Dermis lymphatic vessel endothelial cell (primary cell): ENCODE measurements around the gene IST1. TPM values are rescaled to one million over a fixed set of nuclear protein-coding genes. Genes with fewer than 3 reads are reported as not detected.

Experiments
- total RNA-seq: library from RNA; depleted of rRNA; stranded (reverse); fragments of >200 nt; gene quantifications from 2 replicates; pipeline ENCODE4 v1.2.1, GENCODE V29; 2014

Gene IST1
- total RNA-seq: 151 and 189 TPM in 2 replicates

DNA sequence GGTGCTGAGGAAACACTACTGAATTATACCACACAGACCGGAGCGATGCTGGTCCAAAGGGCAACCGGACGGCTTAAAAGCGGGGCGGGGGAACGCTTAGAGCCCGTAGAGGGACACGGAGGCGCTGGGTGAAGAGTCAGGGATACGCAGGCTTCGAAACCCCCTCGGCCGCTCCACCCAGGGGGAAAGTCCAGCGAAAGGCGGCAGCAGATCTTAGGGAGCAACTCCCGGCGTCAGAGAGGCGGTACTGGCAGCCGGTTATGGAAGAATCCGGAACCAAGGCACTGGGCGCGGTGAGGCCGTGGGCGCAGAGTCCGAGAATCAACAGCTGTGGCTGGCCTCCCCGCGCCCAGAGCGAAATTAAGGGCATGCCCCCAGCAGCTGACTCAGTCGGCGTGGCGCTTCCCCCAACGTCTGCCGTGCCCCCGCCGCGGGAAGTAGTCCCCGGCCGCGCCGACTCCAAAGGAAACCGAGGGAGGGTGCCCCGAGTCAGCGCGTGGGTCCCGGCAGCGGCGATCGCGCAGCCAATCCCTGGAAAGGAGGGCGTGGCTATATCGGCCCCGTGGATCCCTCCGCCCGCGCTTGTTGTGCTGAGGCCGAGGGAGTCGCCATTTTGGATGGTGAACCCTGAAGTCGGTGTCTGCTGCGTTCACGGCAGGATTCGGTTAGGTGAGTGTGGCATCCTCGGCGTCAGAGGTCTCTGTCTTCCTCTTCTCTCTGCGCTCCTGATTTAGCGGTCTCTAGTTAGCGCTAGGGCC is at the start of gene IST1:
IST1 (plus strand) TSS at position 611 of the 758 bp plus-strand sequence. CDS start 20,110 bp downstream, outside the sequence.

DNA sequence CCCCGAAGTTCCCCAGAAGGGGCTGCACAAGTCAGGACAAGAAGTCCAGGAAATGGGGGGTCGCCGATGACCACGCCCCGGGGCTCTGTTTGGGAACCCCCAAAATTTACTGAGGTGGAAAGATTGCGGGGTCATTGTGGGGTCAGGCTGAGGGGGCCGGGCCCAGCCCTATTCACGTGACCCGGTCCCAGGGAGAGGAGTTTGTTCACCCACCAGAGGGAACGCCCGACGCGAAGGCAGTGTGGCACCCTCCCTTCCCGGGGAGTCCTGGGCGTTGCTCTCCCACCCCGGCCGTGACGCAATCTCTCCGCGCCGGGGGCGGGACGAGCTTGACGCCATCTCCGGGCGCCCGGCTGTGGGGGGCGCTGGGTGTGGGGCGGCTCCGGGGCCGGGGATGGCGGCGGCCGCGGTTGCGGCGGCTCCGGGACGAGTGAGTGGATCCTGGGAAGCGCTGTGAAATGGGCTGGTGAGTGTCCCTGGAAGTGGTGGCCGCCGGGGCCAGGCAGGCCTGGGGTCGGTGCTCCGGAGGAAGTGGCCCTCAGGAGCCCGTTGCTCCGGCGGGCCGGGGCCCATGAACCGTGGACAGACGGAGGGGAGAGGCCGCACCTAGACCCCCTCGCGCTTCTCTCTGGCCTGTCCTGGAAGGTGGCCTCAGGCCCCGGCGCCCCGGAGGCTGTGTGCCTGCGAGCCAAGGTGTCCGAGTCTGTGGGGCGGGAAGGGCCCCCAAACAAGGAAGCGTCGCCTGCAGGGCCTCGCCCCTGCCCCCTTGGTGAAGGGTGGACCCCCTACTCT is 49.5 kb upstream of the IST1 start, which contains the start of gene ATXN1L:
ATXN1L (plus strand) TSS at position 338 of the 792 bp plus-strand sequence. CDS start 3,765 bp downstream, outside the sequence.

DNA sequence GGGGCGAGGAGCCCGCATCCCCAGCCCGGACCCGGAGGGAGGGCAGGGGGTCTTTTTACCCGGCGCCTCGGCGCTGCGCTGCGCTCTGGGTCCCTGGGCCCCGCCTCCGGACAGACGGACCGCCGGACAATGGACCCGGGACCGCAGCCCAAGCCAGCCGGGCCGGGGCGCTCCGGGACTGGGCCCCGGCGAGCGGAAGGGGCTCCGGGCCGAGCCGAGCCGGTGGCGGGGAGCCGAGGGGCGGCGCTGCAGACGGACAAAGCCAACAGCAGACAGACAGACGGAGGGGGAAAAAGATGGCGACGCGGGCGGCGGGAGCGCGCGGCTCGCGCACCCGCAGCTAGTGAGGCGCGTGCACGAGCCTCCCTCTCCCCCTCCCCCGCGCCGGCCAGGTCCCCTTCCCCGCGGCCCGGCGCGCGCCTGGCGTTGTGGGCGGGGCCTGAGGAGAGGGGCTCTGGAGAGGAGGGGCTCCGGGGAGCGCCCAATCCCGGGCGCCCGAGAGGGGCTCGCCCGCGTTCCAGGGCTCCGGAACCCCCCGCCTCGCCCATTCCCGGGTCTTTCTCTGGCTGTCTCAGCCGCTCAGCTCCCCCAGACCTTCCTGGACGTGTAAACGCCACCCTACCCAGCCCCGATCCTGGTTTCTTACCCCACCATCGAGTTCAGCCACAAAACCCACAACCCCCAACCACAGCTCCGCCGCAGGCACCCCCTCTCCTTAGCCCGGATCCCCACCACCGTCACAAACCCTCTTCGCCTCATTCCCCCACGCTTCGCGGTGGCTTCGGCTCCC is 11.3 kb upstream of the IST1 start, which contains the start of gene ZNF821:
ZNF821 (minus strand) TSS at position 334 of the 790 bp plus-strand sequence. CDS start 4,236 bp downstream, outside the sequence.

Other genes starting within 250 kb of the IST1 start
- gene PHLPP2, start 170.8 kb upstream of the IST1 start, total RNA-seq: 5.9 and 6.1 TPM in 2 replicates
- 48.9 and 54.7 TPM in 2 replicates for gene AP1G1, start 86.7 kb upstream of the IST1 start, total RNA-seq
- 16.4 and 16.6 TPM in 2 replicates for gene ATXN1L, start 49.6 kb upstream of the IST1 start, total RNA-seq
- gene ZNF821, start 11.3 kb upstream of the IST1 start, total RNA-seq: 7.2 and 8.0 TPM in 2 replicates
- under 0.01 TPM in 1 of 2 replicates, not detected in the other for gene PKD1L3, start 104.9 kb downstream of the IST1 start, total RNA-seq
- 2.5 and 3.9 TPM in 2 replicates for gene DHODH, start 113.2 kb downstream of the IST1 start, total RNA-seq
- gene HP, start 159.0 kb downstream of the IST1 start, total RNA-seq: not detected in 2 replicates
- not detected in 2 replicates for gene HPR, start 167.7 kb downstream of the IST1 start, total RNA-seq
- 4.9 and 9.8 TPM in 2 replicates for gene TXNL4B, start 198.1 kb downstream of the IST1 start, total RNA-seq
- gene DHX38, start 198.3 kb downstream of the IST1 start, total RNA-seq: 89.2 and 98.2 TPM in 2 replicates